Right lobe of liver (tissue), 6 donors: ENCODE data around the gene OMG. TPM values are rescaled to one million over a fixed set of nuclear protein-coding genes. Genes with fewer than 3 reads are reported as not detected.

Experiments used
- ATAC-seq, 4 donors: fragments of 200-7000 bp; cut with Tn5 transposase; one replicate each; pipeline ENCODE4 v1.9.1; 2020; ENCODE audit warnings: mild to moderate bottlenecking in 4 of 4, moderate library complexity in 4 of 4
- DNase-seq, 3 donors: peaks; one replicate each; pipeline ENCODE4 v3.0.0-alpha.2; 2020
- H3K27ac ChIP-seq, 3 donors: fragments of 200-600 bp; one replicate each; pipeline ENCODE4 v1.8.0; 2022
- H3K27me3 ChIP-seq, 2 donors: fragments of 200-600 bp; one replicate each; pipeline ENCODE4 v1.8.0; 2022
- H3K36me3 ChIP-seq, 4 donors: fragments of 200-600 bp; sonication (generic) in 1 of 4; one replicate each; pipeline versions ENCODE4 v1.5.1 to v1.8.0; 2017 to 2022; ENCODE audit warnings: control low read depth in 1 of 4
- H3K4me1 ChIP-seq, 4 donors: fragments of 200-600 bp; sonication (generic) in 1 of 4; one replicate each; pipeline versions ENCODE4 v1.5.1 to v1.8.0; 2017 to 2022; ENCODE audit warnings: control low read depth in 1 of 4
- H3K4me3 ChIP-seq, 3 donors: fragments of 200-600 bp; one replicate each; pipeline ENCODE4 v1.8.0; 2022
- H3K9me3 ChIP-seq, 4 donors: fragments of 200-600 bp; sonication (generic) in 1 of 4; one replicate each; pipeline versions ENCODE4 v1.5.1 to v1.8.0; 2017 to 2022; ENCODE audit warnings: control low read depth in 1 of 4
- CTCF ChIP-seq, 4 donors: fragments of 200-600 bp in 3 of 4; fragments of 450-650 bp in 1 of 4; IDR thresholded peaks; one replicate each; pipeline versions ENCODE4 v1.5.1 to v1.8.0; 2016 to 2022; ENCODE audit warnings: antibody characterized with exemption in 4 of 4, mild to moderate bottlenecking in 2 of 4
- POLR2A ChIP-seq: fragments of 450-650 bp; IDR thresholded peaks from one replicate; pipeline ENCODE4 v1.6.1; 2017; ENCODE audit warnings: antibody characterized with exemption, mild to moderate bottlenecking
- WGBS: methylation state at CpG from one replicate; pipeline ENCODE4 v1.1.6; 2018; ENCODE audit warnings: low coverage, low lambda C conversion rate; ENCODE audit not compliant: insufficient coverage; ENCODE audit errors: missing lambda C conversion rate; 5-methylcytosine and 5-hydroxymethylcytosine counted together
- intact Hi-C, 2 donors: fragments of 100-400 bp; cut with DNase I; formaldehyde crosslinking; loops; one replicate each; pipeline versions ENCODE4 v1.11.2 to v1.14.1; 2022
- total RNA-seq, 6 experiments: library from RNA; depleted of rRNA in 2 of 6; stranded (reverse); fragments of >200 nt in 2 of 6; fragmentation: NEBNext Ultra II Directional in 3 of 6; extraction: Animal tissue kit (Norgen Biotek cat#: 25700) in 3 of 6; gene quantifications; one replicate each; pipeline versions ENCODE4 v1.1.0 to v1.2.4, GENCODE V29; 2016 to 2023
- donor health status: DM: no; HTN: yes; CAD: no.
- donor health status: DM: no; HTN: no; CAD: no.
- donor health status: DM: no; HTN: no; CAD: no.
- donor health status: DM: no; HTN: yes; CAD: no.
- donor health status: DM: no; HTN: yes; CAD: no.

The OMG gene
- total RNA-seq, 6 experiments from 2014 or later, result 0.29 to 0.62 TPM; not detected in 4

GRCh38 chr17:31299624-31300023 lies 2.6 kb upstream of the OMG start:
- intact Hi-C loops, result no loop called here
- TF ChIP-seq POLR2A (no peak), CTCF (IDR thresholded peaks at IDR 0.05) (no peak)
- H3K4me3 ChIP-seq, result no peak overlapping the region
- DNase-seq (no peak), ATAC-seq (no peak)
- H3K4me1 ChIP-seq, result no peaks in the 10 kb centered on the region
- H3K9me3 ChIP-seq, result no peaks in the 10 kb centered on the region
- H3K27me3 ChIP-seq, result no peaks in the 10 kb centered on the region
- H3K36me3 ChIP-seq, result no peaks in the 10 kb centered on the region
- H3K27ac ChIP-seq, result no peak overlapping the region

DNA sequence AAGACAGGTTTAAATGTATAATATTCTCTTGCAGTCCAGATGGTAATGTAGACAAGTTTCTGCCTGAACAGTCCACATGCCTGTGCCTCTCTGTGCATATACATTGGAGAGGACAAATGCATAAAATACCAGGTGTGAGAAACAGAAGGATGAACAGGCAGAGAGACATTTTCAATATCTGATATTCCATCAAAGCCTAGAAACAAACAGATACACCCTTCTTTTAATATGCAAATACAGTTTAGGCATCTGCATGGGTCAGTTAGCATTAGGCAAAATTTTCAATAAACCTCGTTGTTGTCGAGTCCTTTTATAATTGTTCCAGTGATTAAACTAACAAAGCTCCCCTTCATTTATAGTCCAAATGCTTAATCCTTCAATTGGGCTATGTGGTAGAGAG lies 897 bp downstream of the OMG start:
- no peaks in the 10 kb centered on the region for H3K9me3 ChIP-seq
- intact Hi-C loops, result no loop called here
- ATAC-seq (no peak), DNase-seq (no peak)
- 100% methylated on average over 1 of the region's 2 CpGs for WGBS
- no peaks in the 10 kb centered on the region for H3K36me3 ChIP-seq
- H3K4me1 ChIP-seq, result no peaks in the 10 kb centered on the region
- no peak overlapping the region for H3K4me3 ChIP-seq
- no peaks in the 10 kb centered on the region for H3K27me3 ChIP-seq
- no peak for TF ChIP-seq POLR2A
- TF ChIP-seq CTCF (IDR thresholded peaks at IDR 0.05), result no peak
- H3K27ac ChIP-seq, result no peak overlapping the region

GRCh38 chr17:31295489-31295871 lies 1.6 kb downstream of the OMG start:
- ATAC-seq, result no peak
- 86% methylated on average over 1 of the region's 1 CpG for WGBS
- H3K4me3 ChIP-seq, result no peak overlapping the region

GRCh38 chr17:31294820-31295488 lies 2.1 kb downstream of the OMG start:
- ATAC-seq (no peak), DNase-seq (no peak)
- Histone ChIP-seq H3K36me3 (no peaks in the 10 kb centered on the region), H3K27me3 (no peaks in the 10 kb centered on the region), H3K9me3 (no peaks in the 10 kb centered on the region), H3K4me3 (no peak overlapping the region), H3K4me1 (no peaks in the 10 kb centered on the region), H3K27ac (no peak overlapping the region)
- WGBS, result 83% methylated on average over 3 of the region's 3 CpGs
- no peak for TF ChIP-seq CTCF (IDR thresholded peaks at IDR 0.05)
- no peak for TF ChIP-seq POLR2A
- intact Hi-C loops, result no loop called here

More at GRCh38 chr17:31295489-31295871, 1.6 kb downstream of the OMG start:
- TF ChIP-seq POLR2A, result no peak
- no peak for TF ChIP-seq CTCF (IDR thresholded peaks at IDR 0.05)
- DNase-seq, result no peak
- intact Hi-C loops, result no loop called here
- Histone ChIP-seq H3K27me3 (no peaks in the 10 kb centered on the region), H3K27ac (no peak overlapping the region), H3K4me1 (no peaks in the 10 kb centered on the region), H3K9me3 (no peaks in the 10 kb centered on the region), H3K36me3 (no peaks in the 10 kb centered on the region)

DNA sequence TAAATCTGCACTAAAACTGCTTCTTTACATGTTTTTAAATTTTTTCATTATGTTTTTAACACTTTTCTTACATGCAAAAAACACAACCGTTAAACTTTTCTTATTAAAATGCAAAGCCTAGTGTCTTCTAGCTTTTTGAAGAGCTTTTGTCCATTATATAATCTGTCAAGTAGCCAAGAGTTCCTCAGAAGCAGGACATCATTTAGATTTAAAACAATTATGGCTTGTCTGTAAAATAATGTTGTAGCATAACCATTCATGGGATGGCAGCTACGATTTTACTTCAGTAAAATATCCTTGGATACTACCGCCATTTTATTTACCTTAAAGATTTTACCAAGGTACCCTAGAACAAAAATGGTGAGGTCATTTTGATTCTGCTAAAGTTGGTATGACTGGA lies 2.8 kb downstream of the OMG start:
- ATAC-seq (no peak), DNase-seq (no peak)
- TF ChIP-seq POLR2A, result no peak
- TF ChIP-seq CTCF (IDR thresholded peaks at IDR 0.05), result no peak
- WGBS, result 94% methylated on average over 3 of the region's 3 CpGs
- Histone ChIP-seq H3K27me3 (no peaks in the 10 kb centered on the region), H3K4me1 (no peaks in the 10 kb centered on the region), H3K9me3 (no peaks in the 10 kb centered on the region), H3K36me3 (no peaks in the 10 kb centered on the region), H3K27ac (no peak overlapping the region), H3K4me3 (no peak overlapping the region)
- intact Hi-C loops, result no loop called here
